HCT116 (cell line): Measurements from ENCODE around the gene GRIFIN. TPM values are rescaled to one million over a fixed set of nuclear protein-coding genes. Genes with fewer than 3 reads are reported as not detected.

Experiments used
- ATAC-seq: fragments of 200-7000 bp; cut with Tn5 transposase; 2 replicates; pipeline ENCODE4 v1.9.1; 2020; ENCODE audit warnings: mild to moderate bottlenecking, moderate library complexity
- BruUV-seq: library from RNA; stranded (reverse); fragments of 400-500 nt; replicated peaks from 2 replicates; lab custom pipeline; 2021; lab: Mats Ljungman, UMichigan
- CTCF ChIA-PET: fragments of 300-600 bp; sonication (Branson Sonifier 250); formaldehyde crosslinking; loops from one replicate; lab custom pipeline; 2021; ENCODE audit warnings: antibody characterized with exemption; lab: Charles Lee
- POLR2A ChIA-PET: fragments of 300-600, 350-600 bp; sonication (Branson Sonifier 250); formaldehyde crosslinking; loops from one replicate; lab custom pipeline; 2021; ENCODE audit warnings: antibody characterized with exemption; lab: Charles Lee
- RAD21 ChIA-PET, 2 experiments: fragments of 300-600 bp; sonication (Branson Sonifier 250); formaldehyde crosslinking; loops; one replicate each; lab custom pipeline; 2023; ENCODE audit warnings: low total read pairs in 2 of 2; ENCODE audit not compliant: uncharacterized antibody in 2 of 2, unreplicated experiment in 2 of 2, low non-redundant PET in 1 of 2; lab: Charles Lee
- DNase-seq: peaks from one replicate; pipeline ENCODE4 v3.0.0-alpha.2; 2010; ENCODE audit warnings: low read depth, low spot score
- H2AFZ ChIP-seq: fragments of 200-600 bp; shearing (Covaris generic), sonication (generic); 2 replicates; pipeline ENCODE4 v1.6.1; 2017; ENCODE audit warnings: low read depth, mixed run types, mixed read lengths, antibody characterized with exemption, low read length; ENCODE audit not compliant: poor library complexity, severe bottlenecking
- H3K27ac ChIP-seq: 2 replicates; pipeline ENCODE4 v1.5.1; 2012; ENCODE audit warnings: low read depth, low read length
- H3K27me3 ChIP-seq: fragments of 200-600 bp; sonication (generic); 2 replicates; pipeline ENCODE4 v1.6.1; 2016; ENCODE audit warnings: mixed run types, low read length, mixed read lengths; ENCODE audit not compliant: insufficient read depth
- H3K36me3 ChIP-seq, 2 experiments: fragments of 200-500 bp in 1 of 2; fragments of 200-600 bp in 1 of 2; sonication (Bioruptor generic) in 1 of 2; sonication (generic) in 1 of 2; 2 replicates each; pipeline versions ENCODE4 v1.5.1 to v1.6.1; 2014 to 2016; ENCODE audit warnings: low read length in 2 of 2, inconsistent platforms in 1 of 2, mixed read lengths in 1 of 2, mixed run types in 1 of 2; ENCODE audit not compliant: insufficient read depth in 2 of 2, control insufficient read depth in 1 of 2
- H3K4me1 ChIP-seq, 2 experiments: fragments of 200-600 bp in 1 of 2; sonication (generic) in 1 of 2; 2 replicates each; pipeline versions ENCODE4 v1.5.1 to v1.6.1; 2012 to 2017; ENCODE audit warnings: low read length in 2 of 2, inconsistent platforms in 1 of 2, mild to moderate bottlenecking in 1 of 2, mixed read lengths in 1 of 2, mixed run types in 1 of 2, moderate library complexity in 1 of 2; ENCODE audit not compliant: insufficient read depth in 2 of 2, control insufficient read depth in 1 of 2
- H3K4me2 ChIP-seq: fragments of 200-600 bp; sonication (generic); 2 replicates; pipeline ENCODE4 v1.6.1; 2017; ENCODE audit warnings: mixed run types, low read length, mixed read lengths
- H3K4me3 ChIP-seq, 2 experiments: fragments of 200-600 bp in 1 of 2; sonication (generic) in 1 of 2; replicated peaks in 1 of 2; 2 replicates each; pipeline ENCODE4 v1.5.1; 2011 to 2016; ENCODE audit warnings: low read length in 2 of 2, control low read depth in 1 of 2, low read depth in 1 of 2, mild to moderate bottlenecking in 1 of 2, mixed read lengths in 1 of 2, mixed run types in 1 of 2
- H3K79me2 ChIP-seq: fragments of 200-600 bp; sonication (generic); 2 replicates; pipeline ENCODE4 v1.6.1; 2017; ENCODE audit warnings: mild to moderate bottlenecking, mixed run types, low read length, moderate library complexity, mixed read lengths; ENCODE audit not compliant: insufficient read depth
- H3K9ac ChIP-seq: fragments of 200-600 bp; sonication (generic); 2 replicates; pipeline ENCODE4 v1.6.1; 2016; ENCODE audit warnings: low read length, mixed read lengths
- H3K9me2 ChIP-seq: fragments of 200-600 bp; sonication (generic), shearing (Covaris generic); 2 replicates; pipeline ENCODE4 v1.6.1; 2017; ENCODE audit warnings: mixed run types, mild to moderate bottlenecking, moderate library complexity; ENCODE audit not compliant: insufficient read depth
- H3K9me3 ChIP-seq, 2 experiments: fragments of 200-500 bp in 1 of 2; fragments of 200-600 bp in 1 of 2; sonication (Bioruptor generic) in 1 of 2; sonication (generic) in 1 of 2; 2 replicates each; pipeline ENCODE4 v1.6.1; 2014 to 2017; ENCODE audit warnings: low read length in 2 of 2, mixed read lengths in 2 of 2, inconsistent platforms in 1 of 2, low read depth in 1 of 2, mild to moderate bottlenecking in 1 of 2, mixed run types in 1 of 2, moderate library complexity in 1 of 2; ENCODE audit not compliant: control insufficient read depth in 1 of 2, insufficient read depth in 1 of 2
- H4K20me1 ChIP-seq: fragments of 200-600 bp; sonication (generic), shearing (Covaris generic); 2 replicates; pipeline ENCODE4 v1.6.1; 2017; ENCODE audit warnings: mixed run types, mild to moderate bottlenecking, moderate library complexity; ENCODE audit not compliant: insufficient read depth
- ATF3 ChIP-seq: IDR thresholded peaks from 2 replicates; pipeline ENCODE4 v1.6.1; 2012
- CBX3 ChIP-seq: IDR thresholded peaks from 2 replicates; pipeline ENCODE4 v1.6.1; 2012; ENCODE audit warnings: low read depth
- CEBPB ChIP-seq: IDR thresholded peaks from 2 replicates; pipeline ENCODE4 v1.6.1; 2012; ENCODE audit warnings: low read depth
- EGR1 ChIP-seq: IDR thresholded peaks from 2 replicates; pipeline ENCODE4 v1.6.1; 2012; ENCODE audit warnings: low read depth
- ELF1 ChIP-seq: IDR thresholded peaks from 2 replicates; pipeline ENCODE4 v1.6.1; 2012; ENCODE audit warnings: low read depth, borderline replicate concordance
- EZH2phosphoT487 ChIP-seq: fragments of 200-600 bp; IDR thresholded peaks from 2 replicates; pipeline ENCODE4 v1.6.1; 2018; ENCODE audit warnings: antibody characterized with exemption, borderline replicate concordance
- MAX ChIP-seq: IDR thresholded peaks from 2 replicates; pipeline ENCODE4 v1.6.1; 2012
- POLR2A ChIP-seq: IDR thresholded peaks from 2 replicates; pipeline ENCODE4 v1.7.0; 2011; ENCODE audit warnings: borderline replicate concordance; ENCODE audit not compliant: insufficient read depth, insufficient read length; ENCODE audit errors: extremely low read depth
- POLR2AphosphoS5 ChIP-seq: IDR thresholded peaks from 2 replicates; pipeline ENCODE4 v1.6.1; 2011; ENCODE audit warnings: mild to moderate bottlenecking, low read depth, low read length, moderate library complexity
- REST ChIP-seq: IDR thresholded peaks from 2 replicates; pipeline ENCODE4 v1.6.1; 2012; ENCODE audit warnings: low read depth
- SP1 ChIP-seq: IDR thresholded peaks from 2 replicates; pipeline ENCODE4 v1.6.1; 2012; ENCODE audit warnings: low read depth
- SRF ChIP-seq: IDR thresholded peaks from 2 replicates; pipeline ENCODE4 v1.6.1; 2012; ENCODE audit warnings: low read depth
- YY1 ChIP-seq: IDR thresholded peaks from 2 replicates; pipeline ENCODE4 v1.6.1; 2011; ENCODE audit warnings: low read length, low read depth, moderate library complexity, mild to moderate bottlenecking; ENCODE audit not compliant: insufficient replicate concordance; ENCODE audit errors: extremely low read depth
- ZFX ChIP-seq: fragments of 450-650 bp; IDR thresholded peaks from 2 replicates; pipeline ENCODE4 v1.6.1; 2017
- ZNF274 ChIP-seq: fragments of 200-500 bp; sonication (Bioruptor generic); IDR thresholded peaks from 2 replicates; pipeline ENCODE4 v1.6.1; 2014; ENCODE audit warnings: mild to moderate bottlenecking, low read depth, low read length, inconsistent platforms
- intact Hi-C: fragments of 100-400 bp; cut with micrococcal nuclease; formaldehyde crosslinking; loops from 2 replicates; pipeline ENCODE4 v1.10.0; 2022
- total RNA-seq: library from RNA; stranded (reverse); gene quantifications from one replicate; pipeline ENCODE4 v1.2.1, GENCODE V29; 2021; ENCODE audit not compliant: unreplicated experiment

GRIFIN gene
- total RNA-seq, 1 experiment from 2014 or later = not detected

- TF ChIP-seq CBX3 (no peak), POLR2A (no peak), ATF3 (no peak), CEBPB (no peak), ZFX (no peak)
Observed at GRCh38 chr7:2475678-2476015, 551 bp downstream of the GRIFIN start (continued).

GRCh38 chr7:2474813-2475677 lies 1.2 kb downstream of the GRIFIN start:
- ATAC-seq (no peak), DNase-seq (no peak)
- H4K20me1 ChIP-seq = no peaks in the 10 kb centered on the region
- H3K4me2 ChIP-seq = no peak overlapping the region
- intact Hi-C loops = no loop called here
- ChIA-PET CTCF (no interaction called here), POLR2A (no interaction called here), RAD21 (no interaction called here)
- no peaks in the 10 kb centered on the region for H3K9me3 ChIP-seq
- H3K4me3 ChIP-seq = no peak overlapping the region
- no peaks in the 10 kb centered on the region for H3K9me2 ChIP-seq
- BruUV-seq = no TSS peak
- no peak for TF ChIP-seq ZFX
- TF ChIP-seq ELF1 = no peak
- no peak for TF ChIP-seq CBX3
- no peak for TF ChIP-seq REST
- no peak for TF ChIP-seq MAX
- no peak for TF ChIP-seq EGR1
- no peak for TF ChIP-seq SRF
- no peak for TF ChIP-seq POLR2AphosphoS5
- TF ChIP-seq ZNF274 = no peak
- TF ChIP-seq YY1 = no peak
- no peak for TF ChIP-seq SP1
- no peak for TF ChIP-seq EZH2phosphoT487
- H3K27ac ChIP-seq = no peak overlapping the region
- no peaks in the 10 kb centered on the region for H3K27me3 ChIP-seq
- H3K9ac ChIP-seq = no peak overlapping the region
- no peaks in the 10 kb centered on the region for H3K36me3 ChIP-seq
- H2AFZ ChIP-seq = no peak overlapping the region
- no peaks in the 10 kb centered on the region for H3K79me2 ChIP-seq
- peaks cover 11 to 21% of the 10 kb centered on the region in 2 experiments; a peak in 2 of 4 replicates for H3K4me1 ChIP-seq
